ENCODE results near the gene MEGF9.
"Not testable (repeated sequence)": the region's sequence is repeated elsewhere in the genome, so short reads cannot be mapped to it uniquely, and the experiment has no call there.

The MEGF9 gene

DNA sequence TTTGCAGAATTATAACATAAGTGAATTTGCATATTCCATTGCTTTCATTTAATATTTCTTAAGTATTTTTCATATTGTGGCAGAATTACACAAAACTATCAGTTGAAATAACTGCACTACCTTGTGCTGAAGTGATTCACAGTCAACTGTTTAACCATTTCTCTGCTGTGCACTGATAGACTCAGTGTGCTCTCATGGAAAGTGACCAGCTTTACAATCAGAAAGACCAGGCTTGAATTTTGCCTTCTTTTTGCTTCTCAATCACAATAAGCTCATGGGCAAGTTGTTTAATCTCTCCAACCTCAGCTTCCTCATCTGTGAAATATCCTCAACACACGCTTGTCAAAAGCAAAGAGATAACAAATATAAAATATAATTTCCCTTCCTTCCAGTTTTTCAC lies 152.6 kb downstream of the MEGF9 start:
- in situ Hi-C loops (cut with MboI; ENCODE audit: low pct_unique_long_range_greater_than_20kb, low sequenced_read_pairs, unreplicated experiment): no loop called here
- DNase-seq (ENCODE audit: low spot score): no peak
- TF ChIP-seq, protein P1, sequence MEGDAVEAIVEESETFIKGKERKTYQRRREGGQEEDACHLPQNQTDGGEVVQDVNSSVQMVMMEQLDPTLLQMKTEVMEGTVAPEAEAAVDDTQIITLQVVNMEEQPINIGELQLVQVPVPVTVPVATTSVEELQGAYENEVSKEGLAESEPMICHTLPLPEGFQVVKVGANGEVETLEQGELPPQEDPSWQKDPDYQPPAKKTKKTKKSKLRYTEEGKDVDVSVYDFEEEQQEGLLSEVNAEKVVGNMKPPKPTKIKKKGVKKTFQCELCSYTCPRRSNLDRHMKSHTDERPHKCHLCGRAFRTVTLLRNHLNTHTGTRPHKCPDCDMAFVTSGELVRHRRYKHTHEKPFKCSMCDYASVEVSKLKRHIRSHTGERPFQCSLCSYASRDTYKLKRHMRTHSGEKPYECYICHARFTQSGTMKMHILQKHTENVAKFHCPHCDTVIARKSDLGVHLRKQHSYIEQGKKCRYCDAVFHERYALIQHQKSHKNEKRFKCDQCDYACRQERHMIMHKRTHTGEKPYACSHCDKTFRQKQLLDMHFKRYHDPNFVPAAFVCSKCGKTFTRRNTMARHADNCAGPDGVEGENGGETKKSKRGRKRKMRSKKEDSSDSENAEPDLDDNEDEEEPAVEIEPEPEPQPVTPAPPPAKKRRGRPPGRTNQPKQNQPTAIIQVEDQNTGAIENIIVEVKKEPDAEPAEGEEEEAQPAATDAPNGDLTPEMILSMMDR (IDR thresholded peaks at IDR 0.05; ENCODE audit: extremely low read depth, insufficient read depth, missing control alignments): no peak

DNA sequence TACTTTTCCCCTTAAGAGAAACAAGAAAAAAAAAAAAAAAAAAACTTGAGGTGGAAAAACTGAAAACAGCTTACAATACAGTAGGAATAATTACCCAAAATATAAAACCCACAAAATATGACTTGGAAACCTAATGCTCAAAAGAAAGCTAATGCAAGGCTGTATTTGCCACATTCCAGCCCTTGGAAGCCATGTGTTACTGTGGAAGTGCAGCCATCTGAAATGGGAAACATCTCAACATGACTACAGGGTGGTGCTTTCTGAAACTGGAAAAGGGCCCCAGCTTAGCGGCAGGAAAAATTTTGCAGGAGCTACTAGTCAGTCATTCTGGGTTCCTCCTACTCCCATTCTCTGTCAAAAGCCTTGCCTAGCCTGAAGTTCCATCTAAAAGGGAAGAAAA lies 154.7 kb downstream of the MEGF9 start:
- DNase-seq (ENCODE audit: low spot score): no peak
- TF ChIP-seq, protein P1 (IDR thresholded peaks at IDR 0.05; ENCODE audit: extremely low read depth, insufficient read depth, missing control alignments): no peak
- in situ Hi-C loops (cut with MboI; ENCODE audit: low pct_unique_long_range_greater_than_20kb, low sequenced_read_pairs, unreplicated experiment): no loop called here

DNA sequence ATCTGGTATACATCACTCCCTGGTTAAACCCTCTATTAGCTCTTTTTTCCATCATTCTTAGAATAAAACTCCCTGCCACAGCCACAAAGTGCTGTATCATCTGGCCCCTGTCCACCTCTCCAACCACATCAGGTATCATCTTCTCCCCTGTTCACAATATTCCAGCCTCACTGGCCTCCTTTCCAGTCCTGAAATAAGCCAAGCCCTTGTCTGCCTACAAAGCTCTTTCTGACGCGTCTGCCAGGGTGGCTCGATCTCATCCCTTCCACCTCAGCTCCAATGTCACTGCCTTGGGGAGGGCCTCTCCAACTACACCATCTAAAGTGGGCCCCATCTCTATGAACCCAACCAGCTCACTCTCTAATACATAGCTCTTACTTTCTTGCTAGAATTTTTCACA lies 155.8 kb downstream of the MEGF9 start:
- DNase-seq (ENCODE audit: low spot score): no peak
- in situ Hi-C loops (cut with MboI; ENCODE audit: low pct_unique_long_range_greater_than_20kb, low sequenced_read_pairs, unreplicated experiment): no loop called here

DNA sequence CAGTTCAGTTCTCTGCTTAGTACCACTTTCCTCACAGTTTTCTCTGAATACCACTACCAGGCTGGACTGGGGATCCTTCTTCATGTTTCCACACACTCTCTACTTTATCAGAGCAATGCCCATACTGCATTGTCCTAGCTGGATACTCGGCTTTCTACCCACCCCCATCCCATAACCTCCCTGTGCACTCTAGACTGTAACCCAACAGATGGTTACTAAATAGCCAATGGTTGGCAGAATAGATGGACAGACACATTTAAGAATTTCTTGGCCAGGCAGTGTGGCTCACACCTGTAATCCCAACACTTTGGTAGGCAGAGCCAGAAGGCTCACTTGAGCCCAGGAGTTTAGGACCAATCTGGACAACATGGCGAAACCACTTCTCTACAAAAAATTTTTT lies 157.1 kb downstream of the MEGF9 start:
- in situ Hi-C loops (cut with MboI; ENCODE audit: low pct_unique_long_range_greater_than_20kb, low sequenced_read_pairs, unreplicated experiment): no loop called here
- TF ChIP-seq, protein P1 (IDR thresholded peaks at IDR 0.05; ENCODE audit: extremely low read depth, insufficient read depth, missing control alignments): no peak
- no peak for DNase-seq (ENCODE audit: low spot score)

More for the DNA sequence above, 155.8 kb downstream of the MEGF9 start:
- TF ChIP-seq, protein P1 (IDR thresholded peaks at IDR 0.05; ENCODE audit: extremely low read depth, insufficient read depth, missing control alignments): no peak

DNA sequence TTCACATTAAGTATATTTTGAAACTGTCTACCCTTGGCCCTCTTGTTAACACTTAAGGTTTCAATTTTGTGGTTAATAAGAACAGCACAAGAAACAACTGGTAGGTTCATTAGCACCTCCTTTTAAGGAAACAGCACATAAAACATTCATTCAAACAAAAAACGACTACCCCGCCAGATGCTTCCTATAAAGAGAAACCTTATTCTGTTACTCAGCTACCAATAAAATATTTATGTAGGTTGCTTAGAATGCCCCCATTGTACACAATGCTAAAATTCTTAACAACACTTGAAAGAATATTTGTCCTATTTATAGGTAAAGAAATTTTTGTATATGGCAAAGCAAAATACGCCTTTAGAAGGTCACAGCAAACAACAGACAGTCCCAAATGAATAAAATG lies 157.5 kb downstream of the MEGF9 start:
- in situ Hi-C loops (cut with MboI; ENCODE audit: low pct_unique_long_range_greater_than_20kb, low sequenced_read_pairs, unreplicated experiment): no loop called here
- no peak for DNase-seq (ENCODE audit: low spot score)
- TF ChIP-seq, protein P1 (IDR thresholded peaks at IDR 0.05; ENCODE audit: extremely low read depth, insufficient read depth, missing control alignments): no peak

DNA sequence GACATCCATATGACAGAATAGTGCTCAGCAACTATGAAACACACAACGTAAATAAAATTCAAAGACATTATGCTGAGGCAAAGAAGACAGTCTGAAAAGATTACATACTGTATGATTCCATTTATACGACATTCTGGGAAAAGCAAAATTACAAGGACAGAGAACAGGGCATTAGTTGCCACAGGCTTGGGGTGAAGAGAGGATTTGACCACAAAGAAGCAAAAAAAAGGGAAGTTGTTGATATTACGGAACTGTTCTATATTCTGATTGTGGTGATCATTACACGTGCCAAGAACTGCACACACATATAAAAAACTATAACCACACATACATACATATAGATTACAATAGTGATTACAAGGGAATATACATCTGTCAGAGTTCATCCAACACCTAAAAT lies 158.4 kb downstream of the MEGF9 start:
- in situ Hi-C loops (cut with MboI; ENCODE audit: low pct_unique_long_range_greater_than_20kb, low sequenced_read_pairs, unreplicated experiment): no loop called here
- DNase-seq (ENCODE audit: low spot score): no peak
- TF ChIP-seq, protein P1 (IDR thresholded peaks at IDR 0.05; ENCODE audit: extremely low read depth, insufficient read depth, missing control alignments): no peak

DNA sequence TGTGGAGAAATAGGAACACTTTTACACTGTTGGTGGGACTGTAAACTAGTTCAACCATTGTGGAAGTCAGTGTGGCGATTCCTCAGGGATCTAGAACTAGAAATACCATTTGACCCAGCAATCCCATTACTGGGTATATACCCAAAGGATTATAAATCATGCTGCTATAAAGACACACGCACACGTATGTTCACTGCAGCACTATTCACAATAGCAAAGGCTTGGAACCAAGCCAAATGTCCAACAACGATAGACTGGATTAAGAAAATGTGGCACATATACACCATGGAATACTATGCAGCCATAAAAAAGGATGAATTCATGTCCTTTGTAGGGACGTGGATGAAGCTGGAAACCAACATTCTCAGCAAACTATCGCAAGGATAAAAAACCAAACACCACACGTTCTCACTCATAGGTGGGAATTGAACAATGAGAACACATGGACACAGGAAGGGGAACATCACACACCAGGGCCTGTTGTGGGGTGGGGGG lies 162.0 kb downstream of the MEGF9 start:
- DNase-seq (ENCODE audit: low spot score); in situ Hi-C loops (cut with MboI; ENCODE audit: low pct_unique_long_range_greater_than_20kb, low sequenced_read_pairs, unreplicated experiment): not testable (repeated sequence)

Measured in GM13977 (cell line).